PC-9 (cell line): ENCODE measurements around the gene PRDM16. TPM values are rescaled to one million over a fixed set of nuclear protein-coding genes. Genes with fewer than 3 reads are reported as not detected.

Source experiments
- BruUV-seq: library from RNA; stranded (reverse); fragments of 400-500 nt; replicated peaks from 2 replicates; lab custom pipeline; 2021; lab: Mats Ljungman, UMichigan
- CTCF ChIA-PET: fragments of 300-600 bp; sonication (Branson Sonifier 250); formaldehyde crosslinking; loops from one replicate; lab custom pipeline; 2022; ENCODE audit warnings: antibody characterized with exemption; lab: Charles Lee
- POLR2A ChIA-PET: fragments of 300-600 bp; sonication (Branson Sonifier 250); formaldehyde crosslinking; loops from one replicate; lab custom pipeline; 2022; ENCODE audit warnings: antibody characterized with exemption; ENCODE audit not compliant: unreplicated experiment; lab: Charles Lee
- DNase-seq, 2 experiments: peaks; one replicate each; pipeline versions ENCODE4 v3.0.0 to v3.0.0-alpha.2; 2015 to 2022; ENCODE audit warnings: mixed read lengths in 1 of 2
- H2AFZ ChIP-seq: fragments of 200-600 bp; sonication (generic); 2 replicates; pipeline ENCODE4 v1.8.1; 2017; ENCODE audit warnings: antibody characterized with exemption
- H3F3A ChIP-seq: fragments of 200-600 bp; sonication (generic); 2 replicates; pipeline ENCODE4 v1.8.1; 2017; ENCODE audit warnings: antibody characterized with exemption, mild to moderate bottlenecking, low read depth; ENCODE audit not compliant: insufficient read depth
- H3K27ac ChIP-seq: fragments of 200-600 bp; sonication (generic); 2 replicates; pipeline ENCODE4 v1.6.1; 2016; ENCODE audit warnings: mixed run types
- H3K27me3 ChIP-seq: fragments of 200-600 bp; sonication (generic); 2 replicates; pipeline ENCODE4 v1.6.1; 2016; ENCODE audit warnings: low read depth, mixed run types; ENCODE audit not compliant: insufficient read depth
- H3K36me3 ChIP-seq: fragments of 200-600 bp; sonication (generic); 2 replicates; pipeline ENCODE4 v1.6.1; 2016; ENCODE audit warnings: low read depth, mixed run types
- H3K4me1 ChIP-seq: fragments of 200-600 bp; sonication (generic); replicated peaks from 2 replicates; pipeline ENCODE4 v1.6.1; 2016; ENCODE audit warnings: mixed run types; ENCODE audit not compliant: insufficient read depth
- H3K4me2 ChIP-seq: fragments of 200-600 bp; sonication (generic); 2 replicates; pipeline ENCODE4 v1.6.1; 2017; ENCODE audit warnings: mixed run types
- H3K4me3 ChIP-seq: fragments of 200-600 bp; sonication (generic); 2 replicates; pipeline ENCODE4 v1.6.1; 2016; ENCODE audit warnings: mixed run types
- H3K79me2 ChIP-seq: fragments of 200-600 bp; sonication (generic); 2 replicates; pipeline ENCODE4 v1.6.1; 2017; ENCODE audit warnings: low read depth, mixed run types
- H3K9me2 ChIP-seq: fragments of 200-600 bp; sonication (generic); 2 replicates; pipeline ENCODE4 v1.8.1; 2017; ENCODE audit warnings: mild to moderate bottlenecking; ENCODE audit not compliant: insufficient read depth
- H3K9me3 ChIP-seq: fragments of 200-600 bp; sonication (generic); 2 replicates; pipeline ENCODE4 v1.8.1; 2016; ENCODE audit warnings: low read depth; ENCODE audit not compliant: insufficient read depth
- H4K20me1 ChIP-seq: fragments of 200-600 bp; sonication (generic); 2 replicates; pipeline ENCODE4 v1.8.1; 2017; ENCODE audit not compliant: insufficient read depth
- EZH2 ChIP-seq: fragments of 200-600 bp; sonication (generic); IDR thresholded peaks from 2 replicates; pipeline ENCODE4 v1.8.0; 2017; ENCODE audit warnings: antibody characterized with exemption, low read depth
- intact Hi-C: fragments of 100-400 bp; cut with micrococcal nuclease; formaldehyde crosslinking; loops from one replicate; pipeline ENCODE4 v1.10.0; 2022; ENCODE audit not compliant: unreplicated experiment
- total RNA-seq: library from RNA; stranded (reverse); gene quantifications from 2 replicates; pipeline ENCODE4 v1.2.3, GENCODE V29; 2021
- TF ChIP-seq, protein P1 (sequence below): fragments of 200-600 bp; sonication (generic); conservative IDR thresholded peaks from 2 replicates; pipeline ENCODE4 v1.6.1; 2017; ENCODE audit warnings: mixed run types, antibody characterized with exemption, mild to moderate bottlenecking, moderate library complexity

PRDM16 gene
- total RNA-seq, 1 experiment from 2014 or later, result not detected

- H3K4me3 ChIP-seq, result no peak overlapping the region
- H3K4me2 ChIP-seq, result no peak overlapping the region
- DNase-seq, result no peak
- no peaks in the 10 kb centered on the region for H4K20me1 ChIP-seq
- H2AFZ ChIP-seq, result no peak overlapping the region
- CTCF ChIA-PET, result no interaction called here
- TF ChIP-seq, protein P1, sequence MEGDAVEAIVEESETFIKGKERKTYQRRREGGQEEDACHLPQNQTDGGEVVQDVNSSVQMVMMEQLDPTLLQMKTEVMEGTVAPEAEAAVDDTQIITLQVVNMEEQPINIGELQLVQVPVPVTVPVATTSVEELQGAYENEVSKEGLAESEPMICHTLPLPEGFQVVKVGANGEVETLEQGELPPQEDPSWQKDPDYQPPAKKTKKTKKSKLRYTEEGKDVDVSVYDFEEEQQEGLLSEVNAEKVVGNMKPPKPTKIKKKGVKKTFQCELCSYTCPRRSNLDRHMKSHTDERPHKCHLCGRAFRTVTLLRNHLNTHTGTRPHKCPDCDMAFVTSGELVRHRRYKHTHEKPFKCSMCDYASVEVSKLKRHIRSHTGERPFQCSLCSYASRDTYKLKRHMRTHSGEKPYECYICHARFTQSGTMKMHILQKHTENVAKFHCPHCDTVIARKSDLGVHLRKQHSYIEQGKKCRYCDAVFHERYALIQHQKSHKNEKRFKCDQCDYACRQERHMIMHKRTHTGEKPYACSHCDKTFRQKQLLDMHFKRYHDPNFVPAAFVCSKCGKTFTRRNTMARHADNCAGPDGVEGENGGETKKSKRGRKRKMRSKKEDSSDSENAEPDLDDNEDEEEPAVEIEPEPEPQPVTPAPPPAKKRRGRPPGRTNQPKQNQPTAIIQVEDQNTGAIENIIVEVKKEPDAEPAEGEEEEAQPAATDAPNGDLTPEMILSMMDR, result no peak
- no peak for TF ChIP-seq EZH2
- no peaks in the 10 kb centered on the region for H3K36me3 ChIP-seq
- intact Hi-C loops, result loop anchor here (5.0 kb wide), 1 partner anchor 400 kb away; no protein-coding TSS in a partner anchor
- POLR2A ChIA-PET, result no interaction called here
- no TSS peak for BruUV-seq
- H3K27ac ChIP-seq, result no peak overlapping the region
- H3K9me3 ChIP-seq, result peaks cover 3% of the 10 kb centered on the region; the same call in 1 of the 2 replicates
- H3K9me2 ChIP-seq, result no peaks in the 10 kb centered on the region
- peaks cover 80% of the 10 kb centered on the region for H3K27me3 ChIP-seq
- 0 out of 2 replicates have a peak, but pooled peaks cover 4% of the 10 kb centered on the region for H3F3A ChIP-seq
- H3K79me2 ChIP-seq, result no peaks in the 10 kb centered on the region
- no peaks in the 10 kb centered on the region for H3K4me1 ChIP-seq
These were observed 342.8 kb downstream of the PRDM16 start for GRCh38 chr1:3411806-3412205.

DNA sequence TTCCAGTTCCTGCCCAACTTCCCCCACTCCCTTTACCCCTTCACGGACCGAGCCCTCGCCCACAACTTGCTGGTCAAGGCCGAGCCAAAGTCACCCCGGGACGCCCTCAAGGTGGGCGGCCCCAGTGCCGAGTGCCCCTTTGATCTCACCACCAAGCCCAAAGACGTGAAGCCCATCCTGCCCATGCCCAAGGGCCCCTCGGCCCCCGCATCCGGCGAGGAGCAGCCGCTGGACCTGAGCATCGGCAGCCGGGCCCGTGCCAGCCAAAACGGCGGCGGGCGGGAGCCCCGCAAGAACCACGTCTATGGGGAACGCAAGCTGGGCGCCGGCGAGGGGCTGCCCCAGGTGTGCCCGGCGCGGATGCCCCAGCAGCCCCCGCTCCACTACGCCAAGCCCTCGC is 343.4 kb downstream of the PRDM16 start:
- peaks cover 9% of the 10 kb centered on the region for H3K9me3 ChIP-seq
- H3F3A ChIP-seq, result 0 out of 2 replicates have a peak, but pooled peaks cover 4% of the 10 kb centered on the region
- no peaks in the 10 kb centered on the region for H3K9me2 ChIP-seq
- no peak overlapping the region for H3K4me3 ChIP-seq
- no TSS peak for BruUV-seq
- intact Hi-C loops, result loop anchor here (5.0 kb wide), 1 partner anchor 400 kb away; no protein-coding TSS in a partner anchor
- no peaks in the 10 kb centered on the region for H3K79me2 ChIP-seq
- H3K27ac ChIP-seq, result no peak overlapping the region
- peaks cover 80% of the 10 kb centered on the region for H3K27me3 ChIP-seq
- POLR2A ChIA-PET, result no interaction called here
- no peak overlapping the region for H3K4me2 ChIP-seq
- H4K20me1 ChIP-seq, result no peaks in the 10 kb centered on the region
- no peak for DNase-seq
- H3K4me1 ChIP-seq, result no peaks in the 10 kb centered on the region
- H3K36me3 ChIP-seq, result no peaks in the 10 kb centered on the region
- TF ChIP-seq, protein P1, result no peak
- TF ChIP-seq EZH2, result no peak
- no peak overlapping the region for H2AFZ ChIP-seq
- CTCF ChIA-PET, result no interaction called here

- no TSS peak for BruUV-seq
- no peak for DNase-seq
- Histone ChIP-seq H3F3A (0 out of 2 replicates have a peak, but pooled peaks cover 4% of the 10 kb centered on the region), H3K79me2 (no peaks in the 10 kb centered on the region), H3K4me2 (no peak overlapping the region), H3K36me3 (no peaks in the 10 kb centered on the region), H3K4me3 (no peak overlapping the region), H3K9me2 (no peaks in the 10 kb centered on the region), H4K20me1 (no peaks in the 10 kb centered on the region), H2AFZ (no peak overlapping the region), H3K4me1 (no peaks in the 10 kb centered on the region), H3K27me3 (peaks cover 87% of the 10 kb centered on the region), H3K9me3 (peaks cover 9% of the 10 kb centered on the region), H3K27ac (no peak overlapping the region)
- no peak for TF ChIP-seq EZH2
- TF ChIP-seq, protein P1, result no peak
- intact Hi-C loops, result loop anchor here (5.0 kb wide), 1 partner anchor 402 kb away; no protein-coding TSS in a partner anchor
- POLR2A ChIA-PET, result no interaction called here
- CTCF ChIA-PET, result no interaction called here
These were observed 345.1 kb downstream of the PRDM16 start for GRCh38 chr1:3413975-3414710.
